ENCODE measurements around the gene TPPP2.

The TPPP2 gene

GRCh38 chr14:21017528-21018245 lies 12.3 kb upstream of the TPPP2 start:
- DNase-seq = no peak

DNA sequence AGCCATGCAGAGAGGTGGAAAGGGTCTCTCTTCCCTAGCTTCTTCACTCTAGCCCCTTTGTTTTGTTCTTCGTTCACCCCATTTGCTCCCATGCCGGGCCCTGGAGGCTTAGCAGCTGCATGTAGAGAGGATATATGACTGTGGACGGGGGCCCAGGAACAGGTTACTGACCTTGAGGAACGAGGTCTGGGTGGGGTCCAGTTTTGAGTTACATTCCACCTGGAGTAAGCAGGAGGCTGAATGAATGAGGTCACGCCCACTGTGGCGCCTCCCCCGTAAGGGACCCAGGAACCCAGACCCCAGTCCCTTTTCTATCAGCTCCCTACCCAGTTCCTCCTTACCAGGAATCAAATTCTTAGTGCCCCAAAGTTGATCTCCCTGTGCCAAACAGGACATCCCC lies 11.7 kb upstream of the TPPP2 start:
- no peak for DNase-seq

DNA sequence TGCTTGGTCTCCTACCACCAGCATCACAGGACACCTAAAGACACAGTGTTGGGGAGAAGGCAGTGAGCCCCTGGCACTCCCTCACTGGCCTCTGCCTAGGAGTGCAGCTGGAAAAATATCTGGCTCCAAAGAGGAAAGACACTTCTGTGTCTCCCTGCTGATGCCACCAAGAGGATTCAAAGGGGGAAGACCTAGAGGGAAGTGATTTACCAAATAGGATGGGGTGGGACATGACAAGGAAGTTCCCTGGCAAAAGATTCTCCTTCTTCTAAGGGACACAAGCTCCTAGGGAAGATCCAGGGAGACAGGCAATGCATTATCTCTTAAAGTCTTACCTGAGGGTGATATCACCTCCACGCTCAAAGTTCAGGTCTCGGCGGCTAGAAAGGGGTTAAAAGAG lies 11.2 kb upstream of the TPPP2 start:
- no peak for DNase-seq

DNA sequence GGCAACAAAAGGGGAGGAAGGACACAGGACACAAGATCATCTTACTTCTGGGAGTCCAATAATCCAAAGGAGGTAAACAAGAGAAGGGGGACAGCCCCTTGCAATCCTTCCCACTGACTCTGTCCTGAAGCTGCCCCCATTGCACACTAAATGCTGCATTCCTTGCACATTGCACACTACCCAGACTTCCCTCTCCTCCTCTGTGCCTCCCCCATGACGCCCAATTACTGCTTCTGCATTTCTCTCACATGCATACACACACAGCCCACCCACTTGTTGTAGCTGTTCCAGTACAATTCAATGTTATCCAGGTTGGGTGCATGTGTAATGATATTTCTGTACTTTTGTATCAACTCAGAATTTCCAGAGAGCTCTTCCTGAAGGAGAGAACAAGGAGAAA lies 10.7 kb upstream of the TPPP2 start:
- no peak for DNase-seq

DNA sequence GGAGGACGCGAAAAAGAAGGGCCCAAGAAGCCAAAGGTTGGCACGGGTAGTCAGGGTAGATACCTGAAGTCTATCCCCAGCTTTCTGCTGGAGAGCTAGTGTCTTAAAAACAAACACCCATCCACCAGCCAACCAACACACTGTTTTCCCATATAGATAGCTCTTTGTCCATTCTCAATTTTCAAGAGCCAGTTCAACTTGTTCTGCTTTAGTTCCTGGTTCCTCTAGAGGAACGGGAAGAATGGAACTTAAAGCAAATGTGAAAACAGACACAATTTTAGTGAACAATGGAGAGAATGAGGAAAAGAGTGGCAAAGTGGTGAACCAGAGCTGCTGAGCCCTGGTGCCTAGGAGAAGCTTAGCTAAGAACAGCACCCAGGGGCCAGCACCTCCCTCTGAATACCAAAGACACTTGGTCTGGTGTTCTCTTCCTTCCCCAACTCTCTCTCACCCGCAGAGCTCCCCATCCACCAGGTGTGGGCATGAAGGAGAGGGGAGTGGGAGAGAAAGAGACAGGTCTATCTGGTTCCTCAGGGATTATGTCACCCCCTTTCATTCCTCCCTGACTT lies 9.0 kb upstream of the TPPP2 start:
- DNase-seq = no peak

- no peak for DNase-seq
These were observed 7.3 kb upstream of the TPPP2 start for GRCh38 chr14:21022686-21023085.

DNA sequence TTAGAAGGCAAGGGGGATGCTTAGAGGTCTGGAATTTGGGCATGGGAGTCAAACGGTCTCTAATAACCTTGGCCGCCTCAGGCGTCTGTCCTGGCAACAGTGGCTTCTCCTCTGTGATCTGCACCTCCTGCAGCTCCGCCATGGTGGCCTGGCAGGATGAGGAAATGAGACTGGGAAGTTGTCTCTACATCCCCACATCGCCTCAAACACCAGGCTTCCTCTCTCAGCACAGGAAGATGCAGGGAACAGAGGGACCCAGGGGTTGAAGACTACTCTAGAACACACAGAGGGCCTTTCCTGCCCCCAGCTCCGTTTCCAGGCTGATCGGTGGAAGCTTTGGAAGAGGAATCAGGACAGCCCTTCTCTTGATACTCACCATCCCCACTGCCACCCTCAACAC lies 6.8 kb upstream of the TPPP2 start:
- DNase-seq = no peak

GRCh38 chr14:21023817-21024584 lies 6.0 kb upstream of the TPPP2 start:
- no peak for DNase-seq

- peak; percentile 67 for DNase-seq
These were observed 5.2 kb upstream of the TPPP2 start, which contains the start of gene NDRG2 for GRCh38 chr14:21024585-21025370. TSS of gene NDRG2 (minus strand) at chr14:21025061. CDS start at chr14:21023315, 1,746 bp downstream.

- DNase-seq = no peak
These were observed 4.4 kb upstream of the TPPP2 start for GRCh38 chr14:21025371-21026273.

GRCh38 chr14:21026274-21026987 lies 3.6 kb upstream of the TPPP2 start:
- no peak for DNase-seq

DNA sequence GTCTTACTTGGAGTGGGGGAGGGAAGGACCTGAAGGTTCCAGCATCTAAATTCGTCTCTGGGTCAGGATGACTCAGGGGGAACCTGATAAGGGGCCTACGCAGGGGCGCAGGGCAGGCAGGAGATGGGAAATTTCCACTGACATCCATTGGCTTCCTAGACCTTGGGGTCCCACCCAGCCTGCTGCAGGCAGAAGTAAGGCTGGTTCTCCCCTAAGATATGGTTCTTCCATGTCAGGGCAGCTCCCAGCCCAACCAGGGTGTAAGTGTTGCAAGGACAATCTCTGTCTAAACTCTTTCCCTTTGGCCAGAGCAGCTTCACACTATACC lies 3.1 kb upstream of the TPPP2 start:
- no peak for DNase-seq

GRCh38 chr14:21030531-21030930 lies 514 bp downstream of the TPPP2 start:
- no peak for DNase-seq

DNA sequence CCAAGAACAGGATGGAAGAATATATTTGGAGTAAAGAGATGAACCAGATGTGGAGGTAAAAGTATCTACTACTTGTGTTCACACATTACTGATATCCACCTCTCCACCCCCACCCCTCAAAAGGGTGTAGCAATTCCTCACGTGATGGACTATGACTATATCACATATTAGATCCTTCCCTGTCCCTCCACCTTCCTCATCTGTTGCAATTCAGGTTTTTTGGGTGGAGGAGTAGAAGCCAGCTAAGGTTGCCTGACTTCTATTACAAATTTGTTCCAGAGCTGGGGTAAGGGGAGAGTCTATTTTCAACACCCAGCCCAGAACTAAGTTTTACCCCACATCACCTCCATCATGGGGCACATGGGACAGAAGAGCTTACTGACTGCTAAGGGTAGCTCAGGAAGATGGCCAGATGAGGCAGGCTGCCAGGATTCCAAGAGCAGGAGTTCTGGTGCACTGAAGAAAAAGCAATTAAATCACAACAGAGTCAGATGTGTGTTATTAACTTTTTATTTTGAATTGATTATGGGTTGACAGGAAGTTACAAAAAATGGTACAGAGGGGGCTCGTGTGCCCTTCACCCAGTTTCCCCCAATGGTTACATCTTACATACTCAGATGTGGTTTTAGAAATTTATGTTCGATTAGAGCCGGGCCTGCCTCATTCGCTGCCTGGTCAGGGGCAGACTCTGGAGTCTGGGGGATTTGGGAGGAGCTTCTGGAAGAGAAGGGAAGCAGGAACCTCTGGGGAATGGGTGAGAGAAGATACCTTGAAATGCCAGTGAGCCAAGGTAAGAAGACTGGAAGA lies 2.5 kb downstream of the TPPP2 start:
- no peak for DNase-seq

DNA sequence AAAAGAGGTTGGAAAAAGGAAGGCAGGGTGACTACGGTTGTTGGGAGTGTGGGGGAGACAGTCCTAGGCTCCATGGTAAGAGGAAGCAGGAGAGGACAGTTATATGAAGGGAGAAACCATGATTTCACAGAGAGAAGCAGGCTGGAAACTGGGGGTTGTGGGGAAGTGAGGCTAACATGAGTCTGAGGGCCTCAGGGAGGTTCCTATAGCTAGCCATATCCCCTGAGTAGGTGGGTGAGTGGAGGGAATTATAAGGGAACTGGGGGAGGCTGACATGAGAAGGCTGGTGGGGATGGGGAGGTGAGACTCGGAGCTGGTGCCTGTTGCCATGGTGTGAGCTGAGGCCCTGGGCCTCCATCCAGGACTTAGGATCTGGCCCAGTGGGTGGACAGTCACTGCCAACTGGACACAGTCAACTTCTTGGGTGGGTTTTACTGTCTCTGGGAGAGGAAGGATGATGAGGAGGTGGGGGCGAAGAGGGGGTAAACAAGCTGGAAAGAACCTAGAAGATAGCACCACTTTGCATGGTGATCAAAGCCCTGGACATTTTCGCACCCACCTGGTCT lies 3.2 kb downstream of the TPPP2 start:
- no peak for DNase-seq

DNA sequence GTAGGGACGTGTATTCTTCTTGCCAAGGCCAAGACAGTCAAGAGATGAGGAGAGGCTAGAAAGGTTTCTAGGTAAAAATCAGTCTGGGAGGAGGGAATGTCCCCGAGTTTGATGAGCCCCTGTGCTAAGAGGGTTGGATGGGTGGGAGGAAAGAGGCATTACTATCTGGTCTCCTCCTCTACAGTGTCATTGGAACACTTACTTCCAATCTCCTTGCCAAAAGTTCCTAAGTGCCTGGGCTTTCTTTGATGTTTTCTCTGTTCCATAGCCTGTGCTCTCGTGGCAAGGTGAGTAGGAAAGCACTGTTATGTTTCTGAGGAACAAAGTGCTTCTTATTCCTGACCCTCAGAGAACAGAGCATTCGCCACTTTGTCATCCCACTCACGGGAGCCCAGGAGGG lies 4.7 kb downstream of the TPPP2 start, which contains the start of gene RNASE13:
Gene RNASE13 (minus strand): TSS at position 101 of the 400 bp plus-strand sequence. CDS start 519 bp downstream, outside the sequence.
- DNase-seq = no peak

GRCh38 chr14:21036751-21037150 lies 6.7 kb downstream of the TPPP2 start:
- DNase-seq = no peak

GRCh38 chr14:21037156-21037555 lies 7.1 kb downstream of the TPPP2 start:
- no peak for DNase-seq

- no peak for DNase-seq
These were observed 8.7 kb downstream of the TPPP2 start for GRCh38 chr14:21038441-21039422.

Measured in stimulated activated CD4-positive, alpha-beta T cell treated with anti-CD3 and anti-CD28 coated beads, Interleukin-4, amount 100 ng/mL, for 24 hours (primary cell).